ENCODE data around the gene CDH1.
"Not testable (repeated sequence)": the region's sequence is repeated elsewhere in the genome, so short reads cannot be mapped to it uniquely, and the experiment has no call there.

CDH1 gene

DNA sequence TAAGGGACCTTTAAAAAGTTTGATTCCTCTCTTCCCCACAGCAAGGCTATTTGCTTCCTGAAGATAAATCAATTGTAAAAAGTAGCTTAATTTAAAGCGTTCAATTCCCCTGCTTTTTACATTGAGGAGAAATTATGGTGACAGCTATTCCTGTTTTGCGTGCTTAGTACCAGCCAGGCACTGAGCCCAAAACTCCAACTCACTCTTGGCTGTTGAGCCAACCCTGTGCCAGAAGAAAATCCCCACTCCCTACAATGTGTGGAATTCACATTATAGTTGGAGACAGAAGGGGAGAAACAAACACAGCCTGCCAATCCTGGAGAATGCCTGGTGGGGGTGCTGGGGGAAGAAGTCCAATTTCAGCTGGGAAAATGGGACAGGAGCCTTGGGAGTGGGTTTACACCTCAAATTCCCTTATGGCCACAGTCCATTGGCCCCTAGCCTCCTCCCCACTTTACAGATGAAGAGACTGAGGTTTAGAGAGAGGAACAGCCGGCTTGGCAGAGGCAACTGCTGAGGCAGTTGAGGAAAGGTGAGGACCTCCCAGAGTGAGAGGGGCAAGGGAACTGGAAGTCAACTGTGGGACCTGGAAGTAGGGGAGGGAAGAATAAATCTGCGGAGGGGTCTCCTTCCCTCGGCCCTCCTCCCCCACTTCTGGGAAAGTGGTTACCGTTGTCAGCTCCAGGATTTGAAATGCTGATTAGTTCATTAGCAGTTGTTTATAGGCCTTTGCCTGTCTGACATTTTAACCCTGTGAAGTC, 26.1 kb downstream of the CDH1 start:
- DNase-seq = peak; percentile 73

- no peak for DNase-seq
These were observed 27.8 kb downstream of the CDH1 start for GRCh38 chr16:68764862-68765261.

DNA sequence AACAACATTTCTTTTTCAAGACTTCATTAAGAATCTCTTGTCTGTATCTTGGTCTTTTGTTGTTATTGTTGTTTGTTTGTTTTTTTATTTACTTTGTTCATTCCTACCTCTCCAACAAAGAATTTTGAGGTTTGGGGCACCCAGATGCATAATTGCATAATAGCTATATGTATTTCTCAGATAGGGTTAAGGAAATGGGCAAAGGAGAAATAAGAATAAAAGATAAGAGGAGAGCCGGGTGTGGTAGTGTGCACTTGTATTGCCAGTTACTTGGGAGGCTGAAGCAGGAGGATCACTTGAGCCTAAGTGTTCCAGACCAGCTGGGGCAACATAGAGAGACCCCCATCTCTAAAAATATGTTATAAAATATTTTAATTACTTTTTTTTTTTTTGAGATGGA, 30.5 kb downstream of the CDH1 start:
- no peak for DNase-seq

- DNase-seq = no peak
These were observed 31.1 kb downstream of the CDH1 start for GRCh38 chr16:68768175-68768574.

- no peak for DNase-seq
These were observed 31.7 kb downstream of the CDH1 start for GRCh38 chr16:68768771-68769170.

GRCh38 chr16:68770671-68771070, 33.6 kb downstream of the CDH1 start:
- no peak for DNase-seq

- no peak for DNase-seq
These were observed 35.1 kb downstream of the CDH1 start for GRCh38 chr16:68772030-68772681.

DNA sequence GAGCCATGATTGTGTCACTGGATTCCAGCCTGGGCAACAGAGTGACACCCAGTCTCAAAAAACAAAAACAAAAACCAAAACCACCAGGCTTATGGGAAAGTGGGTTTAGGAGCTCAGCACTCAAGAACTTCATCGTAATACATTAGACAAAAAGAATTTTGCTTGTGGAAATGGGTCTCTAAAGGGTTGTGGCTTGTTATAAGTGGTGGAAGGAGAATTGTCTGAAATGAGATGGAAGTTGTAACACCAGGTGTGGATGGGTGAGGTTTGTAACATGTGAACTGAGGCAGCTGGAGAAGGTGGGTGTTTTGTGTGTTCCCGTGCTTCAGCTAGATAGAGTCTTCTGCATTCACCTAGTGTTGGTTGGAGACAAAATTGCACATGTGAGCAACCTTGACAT, 35.8 kb downstream of the CDH1 start:
- DNase-seq = no peak

DNA sequence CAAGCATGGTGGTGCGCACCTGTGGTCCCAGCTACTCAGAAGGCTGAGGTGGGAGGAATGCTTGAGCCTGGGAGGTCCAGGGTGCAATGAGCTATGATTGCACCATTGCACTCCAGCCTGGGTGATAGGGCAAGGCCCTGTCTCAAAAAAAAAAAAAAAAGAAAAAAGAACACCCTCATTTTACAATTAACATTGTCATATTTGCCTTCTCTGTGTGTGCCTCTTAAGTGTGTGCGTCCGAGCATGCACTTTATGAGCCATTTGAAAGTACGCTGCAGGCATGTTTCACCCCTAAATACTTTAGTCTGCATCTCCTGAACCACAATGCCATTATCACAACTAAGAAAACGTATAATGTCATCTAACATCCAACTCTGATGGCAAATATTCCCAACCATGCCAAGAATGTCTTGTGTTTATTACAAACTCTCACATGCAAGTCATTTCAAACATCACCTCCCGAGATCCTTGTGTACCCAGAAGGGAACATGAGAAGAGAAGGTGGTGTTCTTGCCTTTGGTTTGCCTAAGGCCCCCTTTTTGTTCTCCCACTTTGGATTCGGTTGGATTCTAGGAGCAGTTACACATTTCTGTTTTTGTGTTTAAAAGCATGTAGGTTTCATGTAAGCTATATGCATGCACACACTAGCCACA, 38.0 kb downstream of the CDH1 start:
- DNase-seq = no peak

- DNase-seq = no peak
These were observed 39.9 kb downstream of the CDH1 start for GRCh38 chr16:68776821-68777485.

DNA sequence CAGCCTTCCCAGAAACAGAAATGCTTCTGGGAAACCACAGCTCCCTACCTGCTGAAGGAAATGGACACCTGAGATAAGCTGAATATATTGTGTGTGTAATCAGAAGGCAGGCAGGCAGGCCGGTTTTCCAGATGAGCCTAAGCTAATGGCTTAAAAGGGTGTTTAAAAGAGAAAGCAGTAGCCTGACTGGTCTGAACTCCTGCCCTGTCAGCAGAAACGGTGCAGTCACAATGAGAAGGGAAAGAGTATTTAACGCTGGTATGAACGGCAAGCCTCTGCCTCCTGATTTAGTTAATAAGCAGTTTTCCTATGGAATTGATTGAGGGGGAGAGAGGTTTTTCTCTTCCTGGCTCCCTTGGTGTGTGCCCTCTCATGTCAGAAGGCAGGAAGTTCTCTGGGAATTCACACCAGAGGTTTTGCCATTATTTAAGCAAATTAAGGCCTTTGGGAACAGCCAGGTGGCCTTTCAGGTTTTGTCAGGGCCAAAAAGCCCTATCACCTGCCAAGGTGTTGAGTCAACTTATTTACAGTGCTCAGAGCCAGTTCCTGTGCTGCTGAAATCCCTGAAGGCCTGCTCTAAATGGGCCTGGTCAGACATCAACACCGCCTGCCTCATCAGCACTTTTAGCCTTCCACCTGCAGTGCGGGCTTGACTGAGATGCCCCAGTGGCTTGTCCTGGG, 41.6 kb downstream of the CDH1 start:
- DNase-seq = no peak

GRCh38 chr16:68779891-68780290, 42.8 kb downstream of the CDH1 start:
- DNase-seq = no peak

DNA sequence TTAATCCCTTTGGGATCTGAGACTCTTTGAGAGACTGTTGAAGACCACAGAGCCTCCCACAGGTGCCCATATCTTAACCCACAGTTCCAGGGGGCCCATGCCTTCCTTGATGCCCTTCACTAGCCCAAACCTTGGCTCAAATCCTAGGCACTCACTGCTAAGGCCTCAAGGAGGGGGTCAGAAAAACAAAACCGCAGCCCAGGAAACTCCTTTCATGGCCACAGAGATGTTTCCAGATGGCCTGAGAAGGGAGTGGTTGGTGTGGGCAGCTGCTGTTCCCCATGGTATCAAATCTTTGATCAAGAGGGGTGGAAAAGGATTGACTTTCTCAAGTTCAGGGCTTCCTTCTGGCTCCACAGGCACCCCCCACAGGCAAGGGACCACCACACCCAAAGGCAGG, 44.7 kb downstream of the CDH1 start:
- DNase-seq = no peak

DNA sequence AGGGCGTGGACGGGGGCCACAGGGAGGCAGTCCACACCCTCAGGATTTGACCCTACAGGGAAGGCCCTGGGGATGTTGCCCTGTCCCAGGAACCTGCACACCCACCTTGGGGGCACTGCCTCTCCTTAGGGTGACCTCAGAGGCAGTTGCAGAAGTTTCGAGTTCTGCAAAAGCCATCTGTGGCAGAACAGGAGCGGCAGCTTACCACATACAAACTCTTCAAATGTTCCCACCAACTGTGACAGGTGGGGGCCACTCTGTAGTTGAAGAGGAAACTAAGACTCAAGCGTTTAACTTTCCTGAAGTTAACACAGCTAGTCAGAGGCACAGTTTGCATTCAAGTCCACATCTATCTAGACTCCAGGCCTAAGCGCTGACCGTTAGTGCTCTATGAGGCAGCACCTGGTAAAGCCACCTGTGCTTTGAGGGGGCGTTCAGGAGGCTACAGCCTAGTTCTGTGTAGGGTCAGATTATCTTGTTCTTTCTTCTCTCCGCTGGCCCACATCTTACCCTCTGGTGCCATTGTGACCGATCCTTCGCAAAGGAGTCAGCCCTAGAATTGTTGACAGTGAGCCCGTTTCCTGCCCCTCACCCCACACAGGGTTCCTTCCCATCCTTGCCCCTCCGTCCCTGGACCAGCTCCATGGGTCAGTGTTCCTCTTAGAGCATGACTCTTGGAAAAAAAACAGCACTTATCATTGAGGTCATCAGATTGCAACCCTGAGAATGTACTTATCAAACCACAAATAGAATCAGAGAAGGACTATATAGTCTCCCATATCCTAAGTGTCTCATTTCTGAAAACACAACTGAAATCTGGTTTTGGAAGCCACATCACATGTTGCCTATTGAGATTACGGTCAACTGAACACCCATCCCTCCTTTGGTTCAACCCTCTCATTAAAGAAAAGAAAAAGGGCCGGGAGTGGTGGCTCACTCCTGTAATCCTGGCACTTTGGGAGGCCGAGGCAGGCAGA, 45.4 kb downstream of the CDH1 start:
- no peak for DNase-seq

DNA sequence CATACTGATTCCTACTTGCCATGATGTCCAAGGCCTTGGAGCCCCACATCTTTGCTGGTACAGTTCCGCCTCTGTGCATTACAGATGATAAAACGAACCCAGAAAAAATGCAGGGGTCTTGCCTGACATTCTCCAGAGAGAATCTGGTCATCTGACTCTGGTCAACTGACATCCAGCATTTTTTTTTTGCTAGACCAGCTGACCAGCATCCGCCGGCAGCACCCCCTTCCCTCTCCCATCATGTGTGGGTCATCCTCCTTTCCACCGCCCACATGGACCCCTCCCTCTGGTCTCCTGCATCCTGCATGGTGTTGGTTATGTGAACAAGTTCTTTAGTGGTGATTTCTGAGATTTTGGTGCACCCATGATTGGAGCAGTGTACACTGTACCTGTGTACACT, 47.1 kb downstream of the CDH1 start:
- DNase-seq = no peak

DNA sequence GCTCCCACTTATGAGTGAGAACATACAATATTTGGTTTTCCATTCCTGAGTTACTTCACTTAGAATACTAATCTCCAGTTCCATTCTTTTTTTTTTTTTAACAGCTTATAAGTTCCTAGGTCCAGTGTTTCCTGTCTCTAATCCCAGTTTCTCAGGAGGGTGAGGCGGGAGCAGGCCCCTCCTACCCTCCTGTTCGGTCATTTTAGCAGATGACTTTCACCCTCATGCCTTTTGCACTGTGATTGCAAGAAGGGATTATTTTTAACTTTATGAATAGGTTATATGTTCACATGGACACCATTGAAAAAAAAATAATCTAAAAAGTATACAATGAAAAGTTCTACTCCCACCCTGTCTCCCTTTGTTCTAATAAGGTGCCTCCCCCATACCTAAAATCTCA, 47.6 kb downstream of the CDH1 start:
- DNase-seq = no peak

- DNase-seq = no peak
These were observed 48.6 kb downstream of the CDH1 start for GRCh38 chr16:68785715-68786114.

DNA sequence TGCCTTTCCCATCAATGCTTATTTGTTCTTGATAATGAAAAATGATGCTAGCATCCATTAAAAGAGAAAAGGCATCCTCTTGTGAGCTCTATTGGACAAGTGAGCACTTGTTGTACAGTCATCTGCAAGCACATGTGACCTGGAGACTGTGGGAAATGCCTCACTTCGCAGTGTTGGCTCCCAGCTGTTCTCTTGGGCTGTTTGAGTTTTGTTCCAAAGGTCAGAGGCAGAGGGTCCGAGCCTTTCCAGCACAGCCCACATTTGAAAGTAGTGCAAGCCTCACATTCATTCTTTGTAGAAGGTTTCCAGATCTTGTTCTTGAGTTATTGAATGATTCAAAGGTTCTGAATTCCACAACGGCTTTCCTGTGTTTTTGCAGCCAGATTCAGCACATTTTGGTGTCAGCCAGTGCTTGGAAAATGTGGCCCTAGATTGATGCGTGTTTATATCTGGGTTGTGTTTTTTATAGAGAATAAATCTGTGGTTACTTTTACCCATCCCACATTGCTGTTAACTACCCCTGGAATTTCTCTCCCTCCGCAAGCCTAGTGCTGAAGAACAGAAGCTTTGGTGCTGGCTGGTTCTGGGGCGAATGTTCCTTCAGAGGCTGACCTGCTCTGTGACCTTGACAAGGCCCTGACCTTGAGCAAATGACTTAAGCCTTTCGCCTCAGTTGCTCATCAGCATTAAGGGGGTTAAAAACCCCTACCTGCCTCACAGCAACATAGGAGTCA, 49.8 kb downstream of the CDH1 start:
- peak; percentile 80 for DNase-seq

DNA sequence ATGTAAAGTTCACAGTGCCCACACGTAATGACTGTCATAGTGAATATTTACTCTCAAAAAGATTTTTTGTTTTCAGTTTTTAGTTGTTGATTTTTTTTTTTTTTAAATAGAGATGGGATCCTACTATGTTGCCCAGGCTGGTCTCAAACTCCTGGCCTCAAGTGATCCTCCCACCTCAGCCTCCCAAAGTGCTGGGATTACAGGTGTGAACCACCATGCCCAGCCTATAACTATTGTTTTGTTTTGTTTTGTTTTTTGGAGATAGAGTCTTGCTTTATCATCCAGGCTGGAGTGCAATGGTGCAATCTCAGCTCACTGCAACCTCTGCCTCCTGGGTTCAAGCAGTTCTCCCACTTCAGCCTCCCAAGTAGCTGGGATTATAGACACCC, 50.3 kb downstream of the CDH1 start:
- DNase-seq = not testable (repeated sequence)

DNA sequence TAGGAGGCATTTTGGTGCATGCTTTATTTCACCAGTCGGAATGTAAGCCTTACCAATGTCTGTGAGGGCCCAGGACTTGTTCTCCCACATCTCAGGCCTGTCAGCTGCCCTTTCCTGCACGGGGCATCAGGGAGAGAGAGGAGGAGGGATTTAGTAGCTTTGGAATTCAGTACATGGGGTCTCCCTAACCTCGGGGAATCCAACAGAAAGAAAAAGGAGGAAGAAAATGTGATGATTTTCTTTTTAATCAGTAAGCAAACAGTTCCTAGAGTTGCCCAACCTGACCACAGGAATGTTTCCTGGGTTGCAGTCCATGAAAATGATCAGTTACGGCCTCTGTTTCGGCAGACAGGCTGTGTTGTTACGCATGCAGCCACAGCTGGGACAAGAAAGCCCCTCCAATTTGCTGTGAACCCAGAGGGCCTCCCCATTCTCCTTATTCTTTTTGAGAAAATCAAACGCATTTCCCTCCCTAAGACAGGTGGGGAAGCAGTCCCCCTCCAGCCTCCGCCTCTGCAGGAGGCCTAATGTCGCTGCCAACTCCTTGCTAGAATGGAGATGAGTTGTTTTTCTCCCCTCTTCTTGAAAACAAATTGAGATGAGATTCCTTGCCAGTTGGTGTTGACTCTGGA, 53.2 kb downstream of the CDH1 start:
- DNase-seq = peak; percentile 87
